Middle frontal gyrus (tissue), 1 donor: Measurements from ENCODE around the gene RPS27.

Experiments used
- DNase-seq: peaks from one replicate; pipeline ENCODE4 v3.0.0-alpha.2; 2015; ENCODE audit warnings: low spot score; ENCODE audit errors: extremely low spot score

RPS27 gene

GRCh38 chr1:153990468-153991150 lies at the start of gene RPS27:
TSS of gene RPS27 (plus strand) at chr1:153990762. CDS start at chr1:153990797, 35 bp downstream.
- peak; percentile 92 for DNase-seq

DNA sequence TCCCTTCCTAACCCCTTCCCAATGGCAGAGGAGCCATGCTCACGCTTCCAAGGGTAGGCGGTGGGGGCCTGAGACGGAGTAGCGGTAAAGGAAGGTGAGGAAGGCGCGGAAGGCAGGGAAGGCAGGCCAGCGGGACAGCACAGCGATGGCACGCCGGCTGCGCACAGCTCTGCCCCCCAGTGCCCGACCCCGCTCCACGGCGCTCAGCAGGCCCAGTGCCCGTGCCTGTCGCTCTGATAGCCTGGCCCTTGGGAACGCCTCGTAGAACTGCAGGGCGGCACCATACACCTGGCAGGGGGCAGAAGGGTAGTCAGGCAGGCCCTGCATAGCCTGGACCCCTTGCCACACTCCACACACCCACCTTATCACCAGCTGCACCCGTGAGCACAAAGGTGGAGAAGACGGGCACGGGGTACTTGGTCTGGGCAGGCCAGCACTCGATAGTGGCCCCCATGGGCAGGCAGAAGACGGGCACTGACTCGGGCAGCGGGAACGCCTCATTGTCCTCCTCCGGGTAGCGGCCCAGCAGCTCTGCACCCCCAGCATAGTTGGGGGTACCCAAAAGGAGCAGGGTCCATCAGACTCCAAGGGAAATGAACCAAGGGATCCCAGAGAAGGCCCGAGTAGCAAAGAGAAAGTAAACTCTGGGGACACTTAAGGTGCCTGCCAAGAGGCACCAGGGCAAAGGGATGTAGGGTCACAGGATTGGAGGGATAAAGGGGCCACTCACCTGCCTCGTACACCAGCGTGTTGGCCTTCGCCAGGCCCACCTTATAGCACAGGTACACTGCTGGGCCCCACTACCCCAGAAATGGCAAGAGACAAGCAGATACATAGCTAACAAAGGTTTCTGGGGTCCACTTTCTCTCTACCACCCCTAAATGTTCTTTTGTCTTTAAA lies 48.5 kb upstream of the RPS27 start:
- DNase-seq, result no peak

DNA sequence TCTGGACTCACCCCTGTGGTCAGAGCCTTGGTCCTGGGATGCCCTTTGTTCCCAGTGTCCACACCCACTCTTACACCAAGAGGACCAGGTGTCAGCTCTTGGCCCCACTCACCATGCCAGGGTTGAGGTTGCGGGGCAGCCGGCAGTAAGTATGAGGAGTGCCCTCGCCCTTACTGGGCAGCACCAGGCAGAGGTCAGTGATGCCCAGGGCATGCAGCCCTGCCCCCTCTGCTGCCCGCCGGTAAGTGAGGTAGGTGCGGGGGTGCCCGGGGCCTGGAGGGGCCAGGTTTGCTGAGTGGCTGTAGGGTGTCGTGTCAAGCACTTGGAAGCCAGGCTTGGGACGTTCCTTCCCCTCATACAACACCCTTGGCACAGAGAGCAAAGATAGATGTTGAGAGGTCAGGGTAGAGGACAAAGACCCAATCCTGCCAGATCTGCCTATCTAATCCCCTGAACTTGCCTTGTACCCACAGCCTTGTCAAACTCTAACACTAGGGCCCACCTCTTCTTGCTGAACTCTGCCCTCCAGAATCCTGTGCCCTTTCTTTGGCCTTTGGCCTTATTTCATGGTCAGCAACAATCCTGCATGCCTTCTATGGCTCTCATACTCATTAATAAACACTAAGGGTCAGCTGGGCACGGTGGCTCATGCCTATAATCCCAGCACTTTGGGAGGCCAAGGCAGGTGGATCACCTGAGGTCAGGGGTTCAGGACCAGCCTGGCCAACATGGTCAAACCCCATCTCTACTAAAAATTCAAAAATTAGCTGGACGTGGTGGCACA lies 47.6 kb upstream of the RPS27 start:
- no peak for DNase-seq

DNA sequence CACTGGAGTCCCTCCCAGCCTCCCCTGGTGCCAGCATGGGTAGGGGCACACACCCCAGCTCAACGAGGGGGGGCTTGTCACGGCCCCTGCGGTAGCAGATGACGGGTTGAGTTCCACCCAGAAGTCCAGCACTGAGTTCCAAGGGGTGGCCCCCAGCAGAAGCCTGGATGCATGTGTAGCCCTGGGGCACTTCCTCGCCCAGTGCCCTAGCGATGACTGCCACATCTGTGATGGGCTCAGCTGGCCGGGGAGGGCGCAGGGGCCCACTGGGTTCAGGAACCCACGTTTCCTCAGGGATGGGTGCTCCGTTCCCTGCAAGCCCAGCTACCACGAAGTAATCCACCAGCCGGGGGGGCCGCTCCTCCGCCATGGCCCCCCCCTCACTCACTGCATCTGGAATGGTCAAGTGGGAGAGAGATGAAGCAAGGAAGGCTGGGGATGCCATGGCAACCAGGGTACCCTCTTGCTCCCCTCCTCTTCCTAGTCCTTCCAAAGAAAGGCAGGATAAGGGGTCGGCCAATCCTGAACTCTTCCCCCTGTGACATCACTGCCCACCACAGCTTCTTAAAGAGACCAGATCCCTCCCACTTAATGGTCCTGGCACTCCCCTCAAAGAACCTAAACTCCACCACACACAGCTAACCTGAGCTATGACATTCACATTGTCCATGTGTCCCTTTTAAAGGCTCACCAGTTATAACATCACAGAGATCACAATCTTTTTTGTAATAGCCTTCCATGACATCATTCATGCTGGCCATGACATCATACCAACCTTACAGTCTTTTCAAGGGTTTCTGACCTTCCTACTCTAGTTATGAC lies 46.3 kb upstream of the RPS27 start:
- no peak for DNase-seq

DNA sequence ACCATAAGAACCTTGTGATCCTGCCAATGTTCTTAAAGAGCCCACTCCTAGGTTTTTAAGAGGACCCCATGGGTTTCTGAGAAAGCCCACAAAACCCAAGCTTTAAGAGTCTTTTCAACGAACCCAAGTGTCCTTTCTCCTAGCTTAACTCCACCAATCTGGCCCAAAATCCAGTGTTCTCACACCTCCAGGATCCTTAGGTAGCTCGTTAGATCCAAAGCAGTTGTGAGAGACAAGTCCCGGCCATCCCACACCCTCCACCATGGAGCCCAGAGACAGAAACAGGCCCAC lies 45.8 kb upstream of the RPS27 start:
- DNase-seq, result no peak

GRCh38 chr1:153945131-153945794 lies 45.3 kb upstream of the RPS27 start:
- DNase-seq, result no peak

DNA sequence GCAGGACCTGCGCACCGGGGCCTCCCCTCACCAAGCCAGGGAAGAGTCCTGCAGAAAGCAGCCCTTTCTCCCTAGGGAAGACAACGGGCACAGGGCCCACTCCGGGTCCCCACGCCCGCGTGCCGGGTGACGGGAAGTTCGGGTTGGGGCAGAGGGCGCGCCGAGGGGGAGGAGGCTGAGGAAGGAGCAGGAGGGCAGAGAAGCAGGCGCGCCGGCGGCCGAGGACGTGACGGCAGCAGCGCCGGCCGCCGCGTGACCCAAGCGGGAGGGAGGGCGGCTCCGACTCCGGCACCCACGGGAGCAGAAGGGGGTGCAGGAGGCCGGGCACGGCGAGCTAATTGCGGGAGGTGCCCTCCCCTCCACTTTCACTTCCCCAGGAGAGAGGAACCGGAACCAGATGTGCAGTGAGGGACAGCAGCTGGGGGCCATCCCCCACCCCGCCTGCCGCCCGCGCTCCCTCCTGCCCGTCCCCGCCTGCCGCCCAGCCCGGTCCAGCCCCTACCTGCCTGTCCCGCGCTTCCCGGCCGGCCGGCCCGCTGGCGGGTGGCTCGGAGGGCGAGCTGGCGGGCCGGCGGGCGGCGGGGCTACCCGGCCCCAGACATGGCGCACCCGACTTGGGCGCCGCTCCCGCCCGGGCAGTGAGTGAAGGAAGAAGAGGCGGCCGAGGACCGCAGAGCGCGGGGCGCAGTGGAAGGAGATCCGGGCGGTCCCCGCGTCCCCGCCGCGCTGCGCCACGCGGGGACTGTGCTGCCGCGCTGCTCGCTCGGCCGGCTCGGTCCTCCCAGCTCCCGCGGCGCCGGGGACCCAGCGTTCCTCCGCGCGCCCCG lies 44.6 kb upstream of the RPS27 start:
- no peak for DNase-seq

DNA sequence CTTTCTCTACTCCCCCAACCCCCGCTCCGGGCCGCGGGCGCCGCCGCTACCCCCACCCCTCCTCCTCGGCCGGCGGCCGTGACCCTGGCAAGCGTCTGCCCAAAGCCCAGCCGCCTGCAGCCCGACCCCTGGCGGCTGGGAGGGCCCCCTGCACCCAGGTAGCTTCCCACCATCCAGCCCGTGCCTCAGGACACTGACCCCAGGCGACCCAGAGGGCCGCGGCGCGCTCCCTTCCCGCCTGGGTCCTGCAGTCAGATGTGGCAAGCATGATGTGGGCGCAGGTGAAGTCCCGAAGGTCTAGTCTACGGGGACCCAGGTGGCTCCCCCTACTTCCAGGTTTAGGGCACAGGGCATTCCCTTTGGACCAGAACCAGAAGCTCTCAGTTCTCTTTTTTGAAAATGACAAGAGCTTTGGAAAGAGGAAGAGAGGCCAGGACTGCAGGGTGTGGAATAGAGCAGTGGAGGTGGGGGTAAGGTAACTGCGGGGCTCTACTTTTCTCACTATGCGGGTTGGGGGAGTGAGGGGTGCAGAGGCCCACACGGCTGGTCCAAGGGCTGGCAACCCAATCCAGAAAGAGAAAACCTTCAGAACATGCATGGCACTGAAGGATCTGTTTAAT lies 43.8 kb upstream of the RPS27 start, which contains the start of gene DENND4B:
Gene DENND4B, minus strand, starts transcription at position 97 of the 620 bp plus-strand sequence. CDS start 2,344 bp downstream, outside the sequence.
- peak; percentile 73 for DNase-seq

DNA sequence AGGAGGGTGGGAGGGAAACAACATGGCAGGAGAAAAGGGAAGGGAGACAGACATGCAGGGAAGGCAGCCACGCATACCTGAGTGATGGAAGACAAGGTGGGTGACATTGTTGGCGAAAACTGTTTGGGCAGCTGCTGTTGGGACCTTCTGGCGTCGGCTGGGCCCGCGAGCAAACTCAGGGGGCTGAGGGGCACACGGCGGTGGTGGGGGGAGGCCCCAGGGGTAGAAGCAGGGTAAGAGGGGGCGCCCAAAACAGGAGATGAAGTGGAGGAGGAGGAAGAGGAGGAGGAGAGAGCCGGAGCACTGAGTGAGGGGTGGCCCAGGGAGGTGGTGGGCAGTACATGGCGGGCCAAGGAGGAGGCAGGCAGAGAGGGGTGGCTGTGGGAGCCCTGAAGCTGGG lies 39.4 kb upstream of the RPS27 start:
- no peak for DNase-seq

GRCh38 chr1:153951801-153952200 lies 38.8 kb upstream of the RPS27 start:
- DNase-seq, result no peak

- DNase-seq, result no peak
Observed at GRCh38 chr1:153953859-153954365, 36.6 kb upstream of the RPS27 start.

- no peak for DNase-seq
Observed at GRCh38 chr1:153954826-153955225, 35.7 kb upstream of the RPS27 start.

GRCh38 chr1:153956997-153957715 lies 33.4 kb upstream of the RPS27 start:
- no peak for DNase-seq

DNA sequence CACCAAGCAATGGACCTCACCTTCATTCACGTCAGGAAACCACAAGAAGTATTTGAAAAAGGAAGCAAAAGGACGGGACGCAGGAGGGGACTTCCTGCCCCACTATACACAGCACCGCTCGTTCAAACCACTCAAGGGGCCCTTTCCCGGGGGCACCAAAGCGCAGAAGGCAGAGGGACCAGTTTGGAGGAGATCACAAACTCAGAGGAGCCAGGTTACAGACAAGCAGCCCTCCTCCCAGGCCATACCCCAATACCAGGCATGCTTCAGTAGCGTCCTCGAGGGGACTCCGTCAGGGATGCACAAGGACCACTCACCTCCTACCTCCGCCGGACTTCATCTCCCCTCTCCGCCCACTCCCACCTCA lies 32.8 kb upstream of the RPS27 start:
- no peak for DNase-seq

DNA sequence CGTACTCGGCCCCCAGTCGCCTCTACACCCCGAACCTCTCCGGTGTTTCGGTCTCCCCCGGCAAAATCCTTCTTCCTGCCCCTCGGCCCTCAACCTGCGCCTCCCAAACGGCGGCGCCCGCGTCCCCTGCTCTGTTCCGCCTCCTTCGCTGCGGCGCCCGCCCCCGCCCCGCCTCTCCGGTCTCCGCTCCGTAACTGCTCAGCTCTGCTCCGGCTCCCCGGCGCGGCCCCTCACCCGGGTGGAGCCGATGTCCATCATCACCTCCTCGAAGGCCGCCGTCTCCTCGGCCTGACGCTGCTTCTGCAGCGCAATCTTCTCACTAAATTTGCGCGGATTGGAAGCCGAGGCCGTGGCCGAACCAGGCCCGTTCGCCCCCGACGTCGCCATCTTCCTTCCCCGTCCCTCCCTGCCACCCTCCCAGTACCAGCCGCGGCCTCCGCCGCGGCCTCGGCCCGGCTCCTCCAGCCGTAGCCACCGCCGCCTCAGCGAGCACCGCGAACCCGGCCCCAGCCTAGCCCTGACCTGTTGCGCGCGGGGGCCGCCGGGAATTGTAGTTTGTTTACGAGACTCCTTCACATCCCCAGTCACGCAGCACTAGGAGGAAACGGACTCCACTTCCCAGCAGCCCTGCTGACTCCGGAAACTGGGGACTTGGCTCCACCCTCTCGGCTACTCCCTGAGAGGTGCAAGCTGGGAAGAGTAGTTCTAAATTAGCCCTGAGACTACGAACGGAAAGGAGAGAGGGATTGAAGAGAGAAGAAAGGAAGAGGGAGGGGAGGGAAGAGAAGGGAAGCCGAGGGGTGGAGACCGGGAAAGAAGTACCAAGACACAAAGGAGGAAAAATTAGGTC lies 32.2 kb upstream of the RPS27 start, which contains the start of gene CRTC2:
Gene CRTC2, minus strand, starts transcription at position 502 of the 850 bp plus-strand sequence. Its CDS starts 115 bp downstream, at position 387.
- peak; percentile 98 for DNase-seq

DNA sequence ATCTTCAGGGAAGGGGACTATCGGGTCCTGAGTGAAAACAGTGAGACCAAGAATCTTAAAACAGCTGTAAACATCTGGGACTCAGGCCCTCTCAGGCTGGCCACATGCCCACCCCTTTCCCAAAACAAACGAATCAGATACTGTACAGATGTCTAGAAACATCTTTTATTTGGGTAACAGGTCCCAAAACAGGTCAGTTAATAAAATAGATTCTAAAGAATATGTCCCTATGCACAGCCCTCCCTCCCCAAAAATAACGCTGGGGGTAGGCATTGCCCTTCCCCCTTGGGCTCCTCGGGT lies 31.7 kb upstream of the RPS27 start:
- DNase-seq, result no peak

DNA sequence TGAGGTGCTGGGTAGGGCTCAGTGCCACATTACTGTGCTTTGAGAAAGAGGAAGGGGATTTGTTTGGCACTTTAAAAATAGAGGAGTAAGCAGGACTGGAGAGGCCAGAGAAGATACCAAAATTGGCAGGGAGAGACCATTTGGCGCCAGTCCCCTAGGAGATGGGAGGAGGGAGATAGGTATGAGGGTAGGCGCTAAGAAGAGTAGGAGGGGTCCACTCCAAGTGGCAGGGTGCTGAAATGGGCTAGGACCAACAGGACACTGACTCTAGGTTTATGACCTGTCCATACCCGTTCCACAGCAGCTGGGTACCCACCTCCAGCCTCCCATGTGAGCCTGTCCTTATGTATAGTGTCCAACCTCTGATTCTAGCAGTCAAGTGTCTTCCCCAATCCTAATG lies 31.1 kb upstream of the RPS27 start:
- DNase-seq, result no peak

DNA sequence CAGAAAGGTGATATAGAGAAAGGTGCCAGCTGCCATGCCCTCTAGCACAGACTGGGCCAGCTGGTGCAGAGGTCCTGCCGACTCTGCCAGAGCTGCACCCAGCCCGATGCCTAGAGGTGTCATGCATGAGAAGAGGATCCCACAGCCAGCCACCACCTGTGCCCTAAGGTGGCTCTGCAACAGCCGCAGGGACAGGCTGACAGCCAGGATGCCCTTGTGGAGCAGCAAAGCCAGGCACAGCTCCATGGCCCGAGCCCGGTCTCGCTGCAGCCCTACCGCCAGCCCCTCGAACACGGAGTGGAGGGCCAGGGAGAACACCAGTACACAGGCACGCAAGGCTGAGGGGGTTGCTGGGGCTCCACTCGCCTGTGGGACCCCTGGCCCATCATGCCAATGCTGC lies 30.4 kb upstream of the RPS27 start:
- no peak for DNase-seq
